GM04503 (cell line): Measurements from ENCODE around the gene SLC9A7.
"Not testable (repeated sequence)": the region's sequence is repeated elsewhere in the genome, so short reads cannot be mapped to it uniquely, and the experiment has no call there.

Experiments
- DNase-seq: peaks from one replicate; pipeline ENCODE4 v3.0.0-alpha.2; 2012; ENCODE audit warnings: low read depth

Gene SLC9A7

GRCh38 chrX:46754036-46754435 is 4.9 kb downstream of the SLC9A7 start:
- DNase-seq, result no peak

- DNase-seq, result no peak
Measured at GRCh38 chrX:46750889-46751288, 8.0 kb downstream of the SLC9A7 start.

GRCh38 chrX:46744009-46744408 is 14.9 kb downstream of the SLC9A7 start:
- DNase-seq, result no peak

- no peak for DNase-seq
Measured at GRCh38 chrX:46743046-46743445, 15.9 kb downstream of the SLC9A7 start.

- no peak for DNase-seq
Measured at GRCh38 chrX:46739736-46740135, 19.2 kb downstream of the SLC9A7 start.

- peak; percentile 51 for DNase-seq
Measured at GRCh38 chrX:46737462-46737861, 21.5 kb downstream of the SLC9A7 start.

- DNase-seq, result no peak
Measured at GRCh38 chrX:46737041-46737440, 21.9 kb downstream of the SLC9A7 start.

GRCh38 chrX:46735622-46736021 is 23.3 kb downstream of the SLC9A7 start:
- DNase-seq, result no peak

- DNase-seq, result no peak
Measured at GRCh38 chrX:46733226-46733625, 25.7 kb downstream of the SLC9A7 start.

GRCh38 chrX:46730765-46731164 is 28.2 kb downstream of the SLC9A7 start:
- DNase-seq, result no peak

- no peak for DNase-seq
Measured at GRCh38 chrX:46727441-46727840, 31.5 kb downstream of the SLC9A7 start.

- not testable (repeated sequence) for DNase-seq
Measured at GRCh38 chrX:46723569-46723927, 35.4 kb downstream of the SLC9A7 start.

GRCh38 chrX:46722742-46723568 is 36.0 kb downstream of the SLC9A7 start:
- DNase-seq, result no peak

GRCh38 chrX:46716796-46717195 is 42.1 kb downstream of the SLC9A7 start:
- DNase-seq, result no peak

GRCh38 chrX:46715997-46716396 is 42.9 kb downstream of the SLC9A7 start:
- no peak for DNase-seq

- no peak for DNase-seq
Measured at GRCh38 chrX:46715530-46715929, 43.4 kb downstream of the SLC9A7 start.

- DNase-seq, result no peak
Measured at GRCh38 chrX:46713672-46714490, 45.0 kb downstream of the SLC9A7 start.

GRCh38 chrX:46712764-46713163 is 46.2 kb downstream of the SLC9A7 start:
- no peak for DNase-seq

- DNase-seq, result no peak
Measured at GRCh38 chrX:46710927-46711623, 47.8 kb downstream of the SLC9A7 start.

GRCh38 chrX:46710425-46710824 is 48.5 kb downstream of the SLC9A7 start:
- DNase-seq, result no peak

GRCh38 chrX:46707274-46707965 is 51.5 kb downstream of the SLC9A7 start:
- DNase-seq, result no peak

- no peak for DNase-seq
Measured at GRCh38 chrX:46704767-46705386, 54.0 kb downstream of the SLC9A7 start.
